Measurements from ENCODE around the gene ZNF117.
"Not testable (repeated sequence)": the region's sequence is repeated elsewhere in the genome, so short reads cannot be mapped to it uniquely, and the experiment has no call there.

Gene ZNF117

DNA sequence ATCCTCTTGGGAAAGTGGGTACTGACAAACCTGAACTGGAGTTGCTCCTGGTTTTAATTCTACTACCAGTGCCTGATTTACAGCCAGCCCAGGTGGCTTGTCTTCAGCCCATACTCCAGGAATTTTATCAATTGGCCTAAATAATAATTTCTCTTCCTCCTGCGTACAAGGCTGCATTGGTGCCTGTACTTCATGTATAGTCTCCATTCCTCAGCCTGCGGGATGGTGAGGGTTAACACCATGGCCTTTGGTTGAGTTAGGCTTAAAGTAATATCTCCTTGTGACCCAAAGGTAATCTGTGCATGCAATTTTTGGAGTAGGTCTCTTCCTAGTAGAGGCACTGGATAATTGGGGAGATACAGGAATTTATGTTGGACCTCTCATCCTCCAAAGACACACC, 5.5 kb upstream of the ZNF117 start:
- DNase-seq = no peak

DNA sequence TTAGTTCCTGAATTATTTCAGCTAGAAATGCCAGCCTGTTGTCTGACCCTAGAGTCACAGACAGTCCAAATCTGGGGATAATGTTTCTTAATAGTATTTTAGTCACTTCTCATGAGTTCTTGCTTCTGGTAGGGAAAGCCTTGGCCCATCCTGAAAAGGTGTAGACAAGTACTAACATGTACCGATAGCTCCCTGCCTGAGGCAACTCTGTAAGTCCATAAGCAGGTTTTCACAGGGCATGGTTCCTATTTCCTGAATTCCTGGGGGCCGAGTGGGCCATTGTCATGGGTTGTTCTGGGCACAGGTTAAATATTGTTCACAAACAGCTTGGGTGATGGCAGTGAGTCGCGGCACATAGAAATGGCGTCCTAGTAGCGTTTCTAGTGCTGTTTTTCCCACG, 3.1 kb upstream of the ZNF117 start:
- no peak for DNase-seq

DNA sequence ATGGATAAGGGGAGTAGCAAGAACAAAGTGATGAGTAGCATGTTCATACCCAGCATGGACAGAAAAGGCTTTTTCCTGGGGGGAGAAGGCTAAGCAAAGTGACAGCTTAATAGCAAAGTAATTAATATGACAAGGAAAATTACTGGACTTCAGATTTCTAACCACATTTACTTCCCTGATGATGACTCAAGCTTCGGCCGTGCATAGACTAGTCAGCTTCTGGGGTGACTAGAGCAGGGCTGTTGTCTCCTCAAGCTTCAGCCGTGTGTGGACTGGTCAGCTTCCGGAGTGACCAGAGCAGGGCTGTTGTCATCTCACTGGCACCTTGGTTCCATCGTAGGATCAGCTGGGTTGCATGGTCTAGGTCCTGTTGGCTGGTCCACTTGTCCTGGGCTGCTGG, 2.1 kb upstream of the ZNF117 start:
- DNase-seq = no peak

DNA sequence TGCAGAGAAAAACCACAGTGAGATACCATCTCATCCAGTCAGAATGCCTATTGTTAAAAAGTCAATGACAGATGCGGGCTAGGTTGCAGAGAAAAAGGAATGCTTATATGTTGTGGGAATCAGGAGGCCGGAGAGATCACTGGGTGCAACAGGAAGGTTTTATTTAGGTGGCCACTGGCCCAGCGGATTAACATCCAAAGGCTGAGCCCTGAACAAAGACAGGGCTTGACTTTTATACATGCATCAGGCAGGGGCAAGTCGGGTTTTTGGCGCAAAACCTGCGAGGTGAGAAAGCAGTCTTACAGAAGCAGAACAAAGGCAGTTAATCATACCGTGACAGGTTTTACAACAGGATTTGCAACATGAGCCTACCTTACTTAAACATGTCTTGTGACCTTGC, 620 bp downstream of the ZNF117 start:
- no peak for DNase-seq

DNA sequence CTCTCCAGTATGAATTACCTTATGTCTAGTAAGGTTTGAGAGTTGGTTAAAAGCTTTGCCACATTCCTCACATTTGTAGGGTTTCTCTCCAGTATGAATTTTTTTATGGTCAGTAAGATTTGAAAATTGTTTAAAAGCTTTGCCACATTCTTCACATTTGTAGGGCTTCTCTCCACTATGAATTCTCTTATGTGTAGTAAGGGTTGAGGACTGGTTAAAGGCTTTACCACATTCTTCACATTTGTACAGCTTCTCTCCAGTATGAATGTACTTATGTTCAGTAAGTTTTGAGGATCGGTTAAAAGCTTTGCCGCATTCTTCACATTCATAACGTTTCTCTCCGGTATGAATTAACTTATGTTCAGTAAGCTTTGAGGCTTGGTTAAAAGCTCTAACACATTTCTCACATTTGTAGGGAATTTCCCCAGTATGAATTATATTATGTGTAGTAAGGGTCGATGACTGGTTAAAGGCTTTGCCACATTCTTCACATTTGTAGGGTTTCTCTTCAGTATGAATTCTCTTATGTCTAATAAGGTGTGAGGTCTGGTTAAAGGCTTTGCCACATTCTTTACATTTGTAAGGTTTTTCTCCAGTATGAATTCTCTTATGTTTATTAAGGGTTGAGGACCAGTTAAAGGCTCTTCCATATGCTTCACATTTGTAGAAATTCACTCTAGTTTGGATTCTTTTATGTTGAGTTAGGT, 12.2 kb downstream of the ZNF117 start:
- no peak for DNase-seq

DNA sequence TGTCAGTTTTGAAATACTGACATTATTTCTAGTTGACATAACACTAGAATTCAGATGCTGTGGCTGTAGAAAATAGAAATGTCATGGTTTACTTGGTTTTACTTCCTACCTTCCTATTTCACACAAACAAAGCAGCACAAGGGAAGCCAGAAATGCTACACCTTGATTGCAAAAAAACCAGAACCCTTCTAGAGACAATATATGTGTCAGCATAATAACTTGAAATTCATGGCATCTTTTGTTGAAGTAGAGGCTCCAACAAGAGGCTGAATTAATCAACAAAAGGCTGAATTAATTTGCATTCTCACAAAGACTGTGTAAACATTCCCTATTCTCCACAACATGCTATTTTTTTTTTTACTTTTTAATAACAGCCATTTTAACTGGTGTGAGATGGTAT, 25.2 kb downstream of the ZNF117 start:
- no peak for DNase-seq

DNA sequence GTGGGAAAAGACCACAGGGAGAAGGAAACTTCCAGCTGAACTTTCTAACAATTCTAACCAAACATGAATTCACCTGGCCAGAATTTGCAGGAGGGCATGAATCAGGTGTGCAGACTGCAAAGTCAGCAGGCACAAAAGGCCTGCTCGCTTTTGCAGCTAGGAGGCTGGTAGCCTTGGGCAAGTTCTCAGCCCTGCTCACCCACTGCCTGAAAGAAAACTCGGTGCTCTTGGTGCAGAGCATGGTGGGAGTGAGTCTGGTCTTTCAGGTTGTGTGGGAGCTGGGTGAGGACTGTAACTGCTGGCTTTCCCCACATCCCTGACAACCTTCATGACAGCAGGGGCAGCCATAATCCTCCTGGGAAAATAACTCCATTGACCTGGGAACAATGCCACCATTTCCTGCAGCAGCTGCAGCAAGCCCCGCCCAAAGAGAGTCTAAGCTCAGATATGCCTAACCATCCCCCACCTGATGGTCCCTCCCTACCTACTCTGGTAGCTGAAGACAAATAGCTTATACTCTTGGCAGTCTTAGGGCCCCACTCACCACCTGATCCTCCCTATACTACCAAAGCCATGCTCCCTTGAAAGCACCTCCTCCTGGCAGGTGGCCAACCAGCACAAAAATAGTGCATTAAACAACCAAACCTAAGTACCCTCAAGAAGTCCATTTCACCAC, 31.6 kb downstream of the ZNF117 start:
- no peak for DNase-seq

DNA sequence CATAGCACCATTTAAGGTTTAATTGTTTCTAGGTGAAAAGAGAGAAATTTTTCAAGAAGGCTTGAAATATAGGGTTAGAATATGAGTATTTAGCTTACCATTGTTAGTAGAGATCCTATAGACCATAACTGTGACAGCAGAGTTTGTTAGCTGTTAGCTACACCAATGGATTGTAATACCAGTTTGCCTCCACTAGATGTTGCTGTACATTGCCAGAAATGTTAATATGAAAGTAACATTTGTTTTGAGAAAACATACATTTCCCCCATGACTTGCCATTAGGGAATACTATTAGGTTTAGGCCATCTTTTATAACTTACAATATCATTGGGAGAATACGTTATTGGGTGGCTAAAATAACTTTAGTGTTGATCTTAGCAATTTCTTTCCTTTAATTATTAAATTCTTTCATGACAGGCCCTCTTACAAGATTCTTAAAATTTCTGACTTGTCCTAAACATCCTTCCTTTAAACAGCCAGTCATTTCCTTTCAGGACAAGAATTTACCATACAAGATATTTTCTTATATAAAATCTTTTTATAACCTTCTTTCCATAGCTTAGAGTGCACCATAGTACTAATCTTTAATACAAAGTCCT, 39.5 kb downstream of the ZNF117 start:
- peak; percentile 60 for DNase-seq

DNA sequence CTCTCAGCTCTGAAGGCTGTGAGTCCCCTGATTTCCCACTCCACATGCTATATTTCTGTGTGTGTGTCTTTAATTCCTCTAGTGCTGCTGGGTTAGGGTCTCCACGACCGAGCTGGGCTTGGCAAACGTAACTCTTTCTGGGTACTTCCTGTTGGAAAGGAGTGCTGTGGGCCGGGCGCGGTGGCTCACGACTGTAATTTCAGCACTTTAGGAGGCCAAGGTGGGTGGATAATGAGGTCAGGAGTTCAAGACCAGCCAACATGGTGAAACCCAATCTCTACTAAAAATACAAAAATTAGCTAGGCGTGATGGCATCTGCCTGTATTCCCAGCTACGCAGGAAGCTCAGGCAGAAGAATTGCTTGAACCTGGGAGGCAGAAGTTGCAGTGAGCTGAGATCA, 40.2 kb downstream of the ZNF117 start:
- not testable (repeated sequence) for DNase-seq

DNA sequence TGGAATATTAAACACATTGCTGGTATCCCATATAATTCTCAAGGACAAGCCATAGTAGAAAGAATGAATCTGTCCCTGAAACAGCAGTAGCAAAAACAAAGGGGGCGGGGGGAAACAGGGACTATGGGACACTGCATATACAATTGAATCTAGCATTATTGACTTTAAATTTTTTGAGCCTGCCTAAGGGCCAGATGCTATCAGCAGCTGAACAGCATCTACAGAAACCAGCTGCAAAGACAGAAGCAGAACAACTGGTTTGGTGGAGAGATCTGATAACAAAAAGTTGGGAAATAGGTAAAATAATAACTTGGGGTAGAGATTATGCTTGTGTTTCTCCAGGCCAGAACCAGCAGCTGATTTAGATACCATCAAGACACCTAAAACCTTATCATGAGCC, 42.1 kb downstream of the ZNF117 start:
- not testable (repeated sequence) for DNase-seq

DNA sequence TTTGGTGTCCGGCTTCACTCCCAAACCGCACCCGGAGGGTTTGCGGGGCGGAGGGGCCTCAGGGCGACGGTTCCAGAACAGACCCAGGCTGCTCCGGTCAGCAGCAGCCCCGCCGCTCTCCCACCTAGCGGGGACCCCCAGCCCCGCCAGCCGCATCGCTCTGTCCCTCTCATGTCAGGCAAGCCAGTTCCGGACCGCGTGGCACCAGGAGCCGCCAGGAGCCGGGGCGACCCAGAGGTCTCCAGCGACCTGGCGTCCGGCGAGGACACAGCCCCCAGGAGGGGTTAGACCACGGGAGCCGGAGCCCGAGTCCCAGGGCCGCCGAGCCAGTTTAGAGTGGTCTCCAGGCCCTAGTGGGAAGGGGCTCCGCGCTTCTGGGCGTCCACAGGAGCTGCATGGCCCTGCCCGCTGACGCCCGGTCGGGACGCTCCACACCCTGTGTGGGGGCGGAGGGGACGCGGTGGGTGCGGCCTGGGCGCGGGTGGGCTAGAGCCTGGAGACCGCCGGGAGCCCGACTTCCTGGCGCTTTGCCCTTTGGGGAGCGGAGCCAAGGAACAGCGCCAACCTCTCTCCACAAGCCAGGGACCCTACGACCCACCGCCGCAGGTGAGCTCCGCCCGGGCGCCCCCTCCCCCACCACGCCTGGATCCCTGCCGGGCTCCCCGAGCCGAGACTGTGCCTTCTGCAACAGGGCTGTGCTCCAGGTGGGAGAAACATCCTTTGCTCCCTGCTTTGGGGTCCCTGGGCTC, 43.4 kb downstream of the ZNF117 start:
- no peak for DNase-seq

DNA sequence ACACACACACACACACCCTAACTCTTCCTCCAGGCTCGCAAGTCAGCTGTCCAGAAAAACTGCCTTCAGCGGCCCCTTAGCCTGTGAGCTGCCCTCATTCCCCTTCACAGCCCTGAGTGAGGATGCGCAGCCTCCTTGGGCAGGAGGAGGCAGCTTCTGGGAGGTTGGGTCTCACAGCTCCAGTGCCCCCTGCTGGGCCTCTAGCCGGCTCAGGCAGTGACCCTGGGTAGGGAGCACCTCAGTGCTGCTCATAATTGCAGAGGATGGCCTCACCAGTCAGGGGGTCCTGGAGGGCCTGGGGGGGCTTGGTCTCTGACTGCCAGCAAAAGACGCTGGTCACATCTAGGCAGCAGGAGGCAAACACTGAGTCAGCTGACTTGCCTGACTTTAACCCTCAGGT, 44.1 kb downstream of the ZNF117 start:
- DNase-seq = no peak

DNA sequence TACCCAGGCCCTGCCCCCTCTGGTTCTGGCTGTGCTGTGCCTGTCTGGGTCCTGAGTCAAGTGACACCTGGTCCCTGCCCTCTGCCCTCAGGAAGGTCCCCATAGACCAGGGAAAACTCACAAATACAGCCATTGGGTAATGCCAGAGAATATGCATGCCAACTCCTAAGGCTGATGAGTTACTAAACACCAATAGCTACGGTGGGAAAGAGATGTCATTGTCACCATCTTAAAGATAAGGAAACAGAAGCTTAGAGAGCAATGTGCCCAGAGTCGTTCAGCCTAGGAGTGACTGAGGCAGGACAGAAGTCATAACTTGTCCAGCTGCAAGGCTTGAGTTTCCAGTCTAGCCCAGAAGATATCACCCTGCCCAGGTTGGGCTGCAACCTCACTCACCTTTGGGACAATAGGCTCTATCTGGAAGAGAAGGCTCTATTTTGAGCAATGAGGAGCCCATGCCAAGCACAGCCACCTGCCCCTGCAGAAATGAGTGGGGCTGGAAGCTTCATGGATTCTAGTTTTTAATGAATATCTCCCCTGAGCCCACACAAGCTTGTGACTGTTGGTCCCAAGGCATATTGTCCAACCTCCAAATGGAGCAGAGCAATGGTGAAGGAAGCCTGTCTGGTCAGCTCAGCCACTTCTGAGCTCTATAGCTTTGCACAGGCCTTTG, 45.2 kb downstream of the ZNF117 start:
- no peak for DNase-seq

DNA sequence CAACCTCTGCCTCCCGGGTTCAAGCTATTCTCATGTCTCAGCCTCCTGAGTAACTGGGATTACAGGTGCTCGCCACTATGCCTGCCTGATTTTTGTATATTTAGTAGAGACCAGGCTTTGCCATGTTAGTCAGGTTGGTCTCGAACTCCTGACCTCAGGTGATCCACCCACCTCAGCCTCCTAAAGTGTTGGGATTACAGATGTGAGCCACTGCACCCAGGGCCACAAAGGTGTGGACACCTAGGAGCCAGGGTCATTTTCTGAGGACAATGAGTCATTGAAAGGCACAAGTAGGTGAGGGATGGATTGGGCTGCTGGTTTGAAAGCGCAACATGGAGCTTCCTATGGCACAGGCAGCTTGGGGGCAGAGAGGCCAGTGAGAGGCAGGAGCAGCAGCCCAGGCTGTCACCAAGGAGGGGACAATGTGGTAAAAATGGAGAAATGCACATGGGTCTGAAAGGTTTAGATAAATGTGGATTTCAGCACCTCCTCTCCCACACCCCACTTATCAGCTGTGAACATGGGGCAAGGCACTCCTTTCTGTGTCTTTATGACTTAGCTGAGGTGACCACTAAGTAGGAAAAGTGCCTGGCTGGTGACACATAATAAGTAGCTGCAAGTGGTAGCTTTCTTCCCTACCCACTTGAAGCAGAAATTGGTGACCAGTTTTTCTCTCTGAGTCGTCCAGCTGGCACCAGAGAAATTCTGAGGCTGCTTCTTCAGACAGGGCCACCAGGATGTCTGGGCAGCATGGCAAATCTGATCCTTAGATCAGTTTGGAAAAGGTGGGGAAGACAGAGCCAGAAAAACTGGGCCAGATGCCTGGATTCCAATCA, 46.0 kb downstream of the ZNF117 start:
- not testable (repeated sequence) for DNase-seq

DNA sequence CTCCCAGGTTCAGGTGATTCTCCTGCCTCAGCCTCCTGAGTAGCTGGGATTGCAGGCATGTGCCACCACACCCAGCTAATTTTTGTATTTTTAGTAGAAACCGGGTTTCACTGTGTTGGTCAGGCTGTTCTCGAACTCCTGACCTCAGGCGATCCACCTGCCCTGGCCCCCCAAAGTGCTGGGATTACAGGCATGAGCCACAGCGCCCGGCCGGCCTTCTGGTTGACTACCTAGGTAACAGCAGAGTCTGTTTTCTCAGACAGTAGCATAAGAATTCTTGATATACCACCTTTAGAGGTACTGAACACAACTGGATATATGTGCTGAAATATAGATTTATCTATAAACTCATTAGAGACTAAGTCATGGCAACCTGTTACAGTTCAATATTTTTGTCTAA, 50.8 kb downstream of the ZNF117 start:
- not testable (repeated sequence) for DNase-seq

DNA sequence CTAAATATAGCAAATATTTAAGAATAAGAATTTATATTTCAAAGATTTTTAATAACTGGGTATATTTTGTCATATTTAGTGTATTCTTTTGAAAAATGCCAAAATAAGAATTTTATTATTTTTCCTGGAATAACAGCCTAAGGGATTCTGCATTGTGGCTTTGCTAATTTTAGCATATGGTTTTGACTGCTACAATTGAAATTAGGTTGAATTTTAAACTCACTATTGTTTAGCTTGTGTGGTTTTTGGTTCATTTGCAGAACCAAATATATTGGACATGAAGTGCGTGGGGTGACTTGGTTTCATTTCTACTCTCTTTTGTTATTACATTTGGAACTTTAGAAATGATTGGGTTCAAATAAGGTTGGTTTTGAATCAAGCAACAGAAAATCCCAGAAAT, 52.3 kb downstream of the ZNF117 start:
- DNase-seq = no peak

DNA sequence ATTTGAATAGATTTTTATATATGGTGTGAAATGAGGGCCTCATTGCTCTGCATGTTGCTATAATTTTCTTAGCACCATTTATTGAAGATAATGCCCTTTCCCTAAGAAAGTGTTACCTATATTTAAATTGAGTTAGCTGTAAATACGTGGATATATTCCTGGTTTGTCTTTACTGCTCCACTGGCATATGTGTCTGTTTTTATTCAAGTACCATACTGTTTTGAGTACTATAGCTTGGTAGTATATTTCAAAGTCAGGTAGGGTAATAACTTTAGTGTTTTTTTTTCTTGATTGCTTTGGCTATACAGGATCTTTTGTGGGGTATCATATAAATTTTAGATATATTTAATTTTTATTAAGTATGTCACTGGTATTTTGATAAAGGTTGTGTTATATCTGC, 56.4 kb downstream of the ZNF117 start:
- DNase-seq = no peak

DNA sequence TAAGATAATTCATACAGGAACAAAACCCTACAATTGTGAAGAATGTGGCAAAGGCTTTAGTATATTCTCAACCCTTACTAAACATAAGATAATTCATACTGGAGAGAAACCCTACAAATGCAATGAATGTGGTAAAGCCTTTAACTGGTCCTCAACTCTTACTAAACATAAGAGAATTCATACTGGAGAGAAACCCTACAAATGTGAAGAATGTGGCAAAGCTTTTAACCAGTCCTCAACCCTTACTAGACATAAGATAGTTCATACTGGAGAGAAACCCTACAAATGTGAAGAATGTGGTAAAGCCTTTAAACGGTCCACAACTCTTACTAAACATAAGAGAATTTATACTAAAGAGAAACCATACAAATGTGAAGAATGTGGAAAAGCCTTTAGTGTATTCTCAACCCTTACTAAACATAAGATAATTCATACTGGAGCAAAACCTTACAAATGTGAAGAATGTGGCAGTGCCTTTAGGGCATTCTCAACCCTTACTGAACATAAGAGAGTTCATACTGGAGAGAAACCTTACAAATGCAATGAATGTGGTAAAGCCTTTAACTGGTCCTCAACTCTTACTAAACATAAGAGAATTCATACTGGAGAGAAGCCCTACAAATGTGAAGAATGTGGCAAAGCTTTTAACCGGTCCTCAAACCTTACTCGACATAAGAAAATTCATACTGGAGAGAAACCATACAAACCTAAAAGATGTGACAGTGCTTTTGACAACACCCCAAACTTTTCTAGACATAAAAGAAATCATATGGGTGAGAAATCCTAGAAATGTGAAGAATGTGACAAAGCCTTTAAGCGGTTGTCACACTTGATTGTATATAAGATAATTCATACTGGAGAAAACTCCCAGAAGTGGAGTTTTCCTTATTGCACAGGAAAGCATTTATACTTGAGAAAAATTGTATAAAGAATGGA, 62.3 kb downstream of the ZNF117 start:
- DNase-seq = not testable (repeated sequence)
